Gastrocnemius medialis (tissue), 4 donors: Measurements from ENCODE around the gene ATP1B1.

Experiments
- POLR2A ChIP-seq, 2 donors: fragments of 450-650 bp; IDR thresholded peaks; one replicate each; pipeline ENCODE4 v1.6.1; 2017; ENCODE audit warnings: antibody characterized with exemption in 2 of 2, mild to moderate bottlenecking in 2 of 2, moderate library complexity in 2 of 2
- TF ChIP-seq, protein P1 (sequence below), 5 experiments: fragments of 450-650 bp in 3 of 5; fragments of 200-600 bp in 2 of 5; sonication (generic) in 2 of 5; IDR thresholded peaks in 4 of 5; conservative IDR thresholded peaks in 1 of 5; 1 replicate in 4 of 5; 2 replicates in 1 of 5; pipeline ENCODE4 v1.5.1; 2016 to 2019; ENCODE audit warnings: antibody characterized with exemption in 5 of 5, mild to moderate bottlenecking in 3 of 5, moderate library complexity in 3 of 5

DNA sequence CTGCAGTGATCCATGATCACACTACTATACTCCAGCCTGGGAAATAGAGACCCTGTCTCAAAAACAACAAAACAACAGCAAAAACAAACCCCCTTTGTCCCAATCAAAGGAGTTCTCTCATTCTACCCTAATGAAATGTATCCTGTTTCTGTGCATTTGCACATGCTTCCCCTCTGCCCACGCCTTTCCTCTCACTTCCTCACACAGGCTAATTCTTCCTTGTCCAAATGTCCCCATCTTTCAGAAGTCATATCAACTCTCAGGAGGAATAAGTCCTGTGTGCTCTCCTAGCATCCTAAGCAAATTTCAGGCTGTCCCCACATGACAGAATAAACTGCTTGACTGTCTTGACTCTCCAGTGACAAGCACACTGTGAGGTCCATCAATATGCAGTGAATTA lies 8.1 kb upstream of the ATP1B1 start:
- TF ChIP-seq, protein P1, sequence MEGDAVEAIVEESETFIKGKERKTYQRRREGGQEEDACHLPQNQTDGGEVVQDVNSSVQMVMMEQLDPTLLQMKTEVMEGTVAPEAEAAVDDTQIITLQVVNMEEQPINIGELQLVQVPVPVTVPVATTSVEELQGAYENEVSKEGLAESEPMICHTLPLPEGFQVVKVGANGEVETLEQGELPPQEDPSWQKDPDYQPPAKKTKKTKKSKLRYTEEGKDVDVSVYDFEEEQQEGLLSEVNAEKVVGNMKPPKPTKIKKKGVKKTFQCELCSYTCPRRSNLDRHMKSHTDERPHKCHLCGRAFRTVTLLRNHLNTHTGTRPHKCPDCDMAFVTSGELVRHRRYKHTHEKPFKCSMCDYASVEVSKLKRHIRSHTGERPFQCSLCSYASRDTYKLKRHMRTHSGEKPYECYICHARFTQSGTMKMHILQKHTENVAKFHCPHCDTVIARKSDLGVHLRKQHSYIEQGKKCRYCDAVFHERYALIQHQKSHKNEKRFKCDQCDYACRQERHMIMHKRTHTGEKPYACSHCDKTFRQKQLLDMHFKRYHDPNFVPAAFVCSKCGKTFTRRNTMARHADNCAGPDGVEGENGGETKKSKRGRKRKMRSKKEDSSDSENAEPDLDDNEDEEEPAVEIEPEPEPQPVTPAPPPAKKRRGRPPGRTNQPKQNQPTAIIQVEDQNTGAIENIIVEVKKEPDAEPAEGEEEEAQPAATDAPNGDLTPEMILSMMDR (IDR thresholded peaks at IDR 0.05 in 4 of 5, conservative IDR thresholded peaks at IDR 0.05 in 1 of 5): no peak
- TF ChIP-seq POLR2A (IDR thresholded peaks at IDR 0.05): no peak
